ENCODE measurements around the gene RAB34.
"Not testable (repeated sequence)": the region's sequence is repeated elsewhere in the genome, so short reads cannot be mapped to it uniquely, and the experiment has no call there.

The RAB34 gene

GRCh38 chr17:28726627-28727491, 9.2 kb upstream of the RAB34 start:
- DNase-seq: peak; percentile 97

DNA sequence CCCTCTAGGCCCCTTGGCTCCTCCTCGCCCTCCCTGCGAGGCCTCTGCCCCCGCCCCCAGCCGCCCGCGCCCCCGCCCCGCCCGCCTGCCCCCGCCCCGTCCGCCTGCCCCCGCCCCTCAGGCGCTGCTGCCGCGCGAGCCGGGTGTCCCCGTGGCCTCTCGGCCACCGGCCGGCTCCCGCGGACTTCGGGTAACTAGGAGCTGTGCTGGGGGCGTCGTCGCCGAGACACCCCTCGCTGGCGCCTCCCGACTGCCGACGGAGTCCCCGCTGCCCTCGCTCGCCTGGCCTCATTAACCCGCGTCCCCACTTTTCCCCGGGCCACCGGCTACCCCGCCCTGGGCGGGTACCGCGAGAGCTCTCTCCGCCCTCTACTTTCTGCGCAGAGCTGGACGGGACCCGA, 8.6 kb upstream of the RAB34 start, which contains the start of gene TLCD1:
TSS of gene TLCD1 (minus strand) at position 8 of the 401 bp plus-strand sequence. CDS start 136 bp downstream, outside the sequence.
- DNase-seq: peak; percentile 89

- DNase-seq: no peak
These were observed 8.1 kb upstream of the RAB34 start for GRCh38 chr17:28725660-28726225.

DNA sequence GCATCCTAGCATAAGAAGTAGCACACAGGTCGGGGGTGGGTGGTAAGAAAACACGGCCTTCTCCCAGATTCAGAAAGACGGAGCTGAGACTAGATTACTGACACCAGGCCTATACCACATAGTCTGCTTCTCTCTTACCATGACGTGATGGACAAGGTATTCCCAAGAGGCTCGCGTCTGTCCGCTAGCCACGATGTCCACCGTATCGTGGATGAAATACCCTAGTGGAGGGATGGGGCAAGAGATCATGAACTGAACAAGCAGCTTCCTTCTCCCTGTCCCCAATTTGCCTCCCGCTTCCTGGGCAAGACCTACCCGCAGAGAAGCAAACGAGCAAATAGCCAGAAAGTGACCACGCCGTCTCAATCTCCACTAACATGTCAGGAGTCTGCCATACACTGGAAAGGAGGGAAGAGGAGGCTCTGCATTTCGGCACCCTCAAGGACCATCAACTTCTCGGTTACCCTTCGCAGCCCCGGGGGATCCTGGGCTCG, 7.5 kb upstream of the RAB34 start:
- peak; percentile 40 for DNase-seq

DNA sequence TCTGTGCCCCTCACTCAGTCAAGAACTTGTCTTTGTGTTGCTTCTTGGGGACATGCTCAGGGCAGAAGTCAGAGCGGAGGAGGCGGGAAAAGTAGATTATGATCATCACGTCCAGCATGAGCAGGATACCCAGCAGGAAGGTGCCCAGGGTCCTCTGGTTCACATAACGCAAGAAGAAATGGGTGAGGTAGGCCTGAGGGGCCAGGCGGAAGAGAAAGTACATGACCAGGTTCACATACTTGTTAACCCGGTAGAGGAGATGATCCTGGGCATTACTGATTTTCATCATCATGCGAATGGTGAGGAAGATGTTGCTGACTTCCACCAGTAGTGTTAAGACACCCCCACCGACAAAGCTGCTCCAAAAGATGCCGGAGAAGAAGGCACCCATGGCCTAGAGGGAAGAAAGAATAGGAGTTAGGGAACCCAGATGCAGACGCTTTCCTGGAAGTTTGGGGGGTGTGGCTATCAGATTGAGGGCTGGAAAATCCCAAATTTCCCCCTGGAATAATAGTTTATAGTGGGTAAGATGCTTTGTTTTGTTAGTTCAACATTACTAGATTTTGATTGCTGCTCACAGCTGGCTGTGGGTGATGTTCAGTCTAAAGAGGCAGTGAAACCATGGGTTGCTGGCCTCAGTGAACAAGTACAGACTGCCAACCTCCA, 7.0 kb upstream of the RAB34 start:
- DNase-seq: no peak

GRCh38 chr17:28723836-28724499, 6.3 kb upstream of the RAB34 start:
- not testable (repeated sequence) for DNase-seq

- DNase-seq: no peak
These were observed 5.6 kb upstream of the RAB34 start for GRCh38 chr17:28723159-28723835.

- no peak for DNase-seq
These were observed 4.9 kb upstream of the RAB34 start for GRCh38 chr17:28722417-28723158.

- DNase-seq: not testable (repeated sequence)
These were observed 3.3 kb upstream of the RAB34 start for GRCh38 chr17:28720997-28721329.

DNA sequence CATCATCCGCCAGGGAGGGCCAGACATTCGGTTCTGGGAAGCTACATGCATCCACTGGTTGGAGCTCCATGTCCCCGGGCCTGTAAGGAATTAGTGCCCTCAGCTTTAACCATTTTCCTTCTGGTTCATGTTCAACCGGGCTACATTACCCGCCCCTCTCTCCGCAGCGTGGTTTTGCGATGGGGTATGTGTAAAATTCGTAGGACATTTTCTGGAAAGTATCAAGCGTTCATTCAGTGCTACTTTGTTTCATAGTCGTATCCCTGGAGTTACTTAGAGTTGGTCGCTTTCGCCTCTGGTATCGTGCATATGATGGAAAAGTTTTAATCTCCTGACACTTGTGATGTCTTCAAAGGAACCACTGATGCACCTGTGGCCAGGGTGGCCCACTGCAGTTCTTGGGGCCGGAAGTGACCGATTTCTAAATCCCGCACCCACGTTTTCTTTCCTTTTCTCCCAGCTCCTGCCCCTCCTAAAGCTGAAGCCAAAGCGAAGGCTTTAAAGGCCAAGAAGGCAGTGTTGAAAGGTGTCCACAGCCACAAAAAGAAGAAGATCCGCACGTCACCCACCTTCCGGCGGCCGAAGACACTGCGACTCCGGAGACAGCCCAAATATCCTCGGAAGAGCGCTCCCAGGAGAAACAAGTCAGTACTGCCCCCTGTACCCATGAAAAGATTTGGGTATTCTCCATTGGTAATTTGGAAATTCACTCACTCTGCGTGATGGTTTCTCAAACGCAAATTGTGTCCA, 2.8 kb upstream of the RAB34 start:
- DNase-seq: no peak

DNA sequence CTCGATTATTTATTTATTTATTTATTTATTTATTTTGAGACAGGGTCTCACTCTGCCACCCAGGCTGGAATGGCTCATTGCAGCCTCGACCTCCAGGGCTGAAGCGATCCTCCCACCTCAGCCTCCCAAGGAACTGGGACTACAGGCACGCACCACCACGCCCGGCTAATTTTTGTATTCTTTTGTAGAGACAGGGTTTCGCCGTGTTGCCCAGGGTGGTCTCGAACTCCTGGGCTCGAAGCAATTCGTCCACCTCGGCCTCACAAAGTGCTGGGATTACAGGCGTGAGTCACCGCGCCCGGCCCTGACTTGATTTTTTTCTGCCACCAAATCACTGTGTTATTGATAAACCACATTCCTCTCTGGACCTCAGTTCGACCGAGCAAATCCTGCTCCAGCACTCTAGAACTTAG, 1.4 kb upstream of the RAB34 start:
- DNase-seq: no peak

- DNase-seq: no peak
These were observed 809 bp upstream of the RAB34 start for GRCh38 chr17:28718333-28719020.

DNA sequence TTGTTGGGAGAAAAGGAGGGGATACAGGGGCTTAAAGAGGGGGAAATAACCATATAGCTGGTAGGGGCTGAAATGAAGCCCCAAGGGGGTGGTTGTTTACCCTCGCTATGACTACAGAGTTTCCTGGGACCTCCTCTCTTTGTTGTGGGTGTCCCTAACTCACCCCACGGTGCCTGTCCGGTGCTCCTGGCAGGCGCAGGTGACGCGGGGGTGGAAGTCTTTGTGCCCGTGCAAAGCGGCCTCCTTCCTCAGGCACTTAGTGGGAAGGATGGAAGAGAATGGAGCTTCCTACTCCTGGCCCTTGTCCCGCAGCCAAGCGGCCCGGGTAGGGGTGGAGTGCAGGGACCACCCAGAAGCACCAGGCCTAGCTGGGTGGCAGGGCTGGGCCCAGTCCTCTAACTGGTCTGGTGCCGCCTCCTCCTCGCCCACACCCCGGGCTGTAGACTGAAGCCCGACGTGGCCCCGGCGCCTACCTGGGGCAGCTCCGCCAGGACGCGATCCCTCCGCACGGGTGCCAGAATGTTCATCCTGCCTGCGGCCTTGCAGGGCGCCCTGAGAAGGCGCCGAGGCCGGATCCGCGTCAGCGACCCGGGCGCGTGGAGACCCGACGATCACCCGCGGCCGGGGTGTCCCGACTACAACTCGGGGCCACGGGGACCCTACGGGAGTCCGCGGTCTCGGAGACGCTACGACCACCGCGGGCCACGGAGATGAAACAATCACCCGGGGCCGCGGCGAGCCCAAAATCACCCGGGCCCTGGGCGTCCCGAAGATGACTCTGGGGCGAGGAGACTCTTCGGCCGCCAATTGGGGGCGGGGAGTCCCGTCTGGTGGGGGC, 709 bp downstream of the RAB34 start:
- peak; percentile 80 for DNase-seq

DNA sequence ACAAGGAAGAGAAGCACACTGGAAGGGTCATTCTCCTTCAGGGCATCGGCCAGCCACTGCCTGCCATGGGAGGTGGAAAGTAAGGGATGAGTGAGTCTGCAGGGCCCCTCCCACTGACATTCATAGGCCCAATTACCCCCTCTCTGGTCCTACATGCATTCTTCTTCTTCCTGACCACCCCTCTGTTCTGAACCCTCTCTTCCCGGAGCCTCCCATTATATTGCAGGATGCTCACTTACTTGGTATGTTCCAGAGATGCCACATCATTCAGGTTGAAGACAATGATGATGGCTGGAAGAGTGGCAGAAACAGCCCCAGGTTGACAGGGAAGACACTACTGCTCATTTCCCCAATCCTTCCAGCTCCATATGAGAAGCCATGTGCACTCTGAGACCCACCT, 2.5 kb downstream of the RAB34 start:
- DNase-seq: no peak

- DNase-seq: no peak
These were observed 3.4 kb downstream of the RAB34 start for GRCh38 chr17:28714281-28714680.

- no peak for DNase-seq
These were observed 4.8 kb downstream of the RAB34 start for GRCh38 chr17:28712705-28713415.

- peak; percentile 67 for DNase-seq
These were observed 5.5 kb downstream of the RAB34 start for GRCh38 chr17:28712032-28712704.

DNA sequence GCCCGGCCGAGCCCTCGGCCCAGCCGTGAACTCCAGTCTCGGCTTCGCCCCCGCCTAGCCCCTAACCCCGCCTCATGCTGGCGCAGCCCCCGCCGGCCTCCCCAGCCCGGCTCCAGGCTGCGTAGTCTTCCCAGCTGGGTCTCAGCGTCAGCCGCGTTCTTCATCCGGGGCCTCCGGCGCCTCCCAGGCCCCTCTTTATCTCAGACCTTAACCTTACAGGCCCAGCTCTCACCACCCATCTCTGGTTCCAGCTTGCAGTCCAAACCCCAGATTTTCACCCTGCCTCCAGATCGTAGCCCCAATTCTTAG, 6.0 kb downstream of the RAB34 start, which contains the start of gene PROCA1:
TSS of gene PROCA1 (minus strand) at position 166 of the 309 bp plus-strand sequence. CDS start 228 bp downstream, outside the sequence.
- DNase-seq: no peak
